Fibroblast of lung (primary cell): Measurements from ENCODE around the gene RAB8B. TPM values are rescaled to one million over a fixed set of nuclear protein-coding genes. Genes with fewer than 3 reads are reported as not detected.

Source experiments
- DNase-seq, 2 donors: peaks; one replicate each; pipeline versions ENCODE4 v3.0.0 to v3.0.0-alpha.2; 2010; ENCODE audit warnings: low read depth in 2 of 2
- H2AFZ ChIP-seq: 2 replicates; pipeline ENCODE4 v1.5.1; 2012; ENCODE audit warnings: low read length, control low read depth, inconsistent platforms
- H3K27ac ChIP-seq: 2 replicates; pipeline ENCODE4 v1.5.1; 2011; ENCODE audit warnings: low read length, control low read depth; ENCODE audit not compliant: insufficient read depth
- H3K27me3 ChIP-seq: 2 replicates; pipeline ENCODE4 v1.5.1; 2011; ENCODE audit warnings: mild to moderate bottlenecking, low read length; ENCODE audit not compliant: control insufficient read depth, insufficient read depth
- H3K36me3 ChIP-seq: 2 replicates; pipeline ENCODE4 v1.5.1; 2011; ENCODE audit warnings: low read length; ENCODE audit not compliant: control insufficient read depth, insufficient read depth
- H3K4me1 ChIP-seq: 2 replicates; pipeline ENCODE4 v1.5.1; 2011; ENCODE audit warnings: low read length; ENCODE audit not compliant: control insufficient read depth, insufficient read depth; ENCODE audit errors: extremely low read depth
- H3K4me2 ChIP-seq: 2 replicates; pipeline ENCODE4 v1.5.1; 2011; ENCODE audit warnings: low read length, control low read depth; ENCODE audit not compliant: insufficient read depth; ENCODE audit errors: extremely low read depth
- H3K4me3 ChIP-seq, 4 experiments: fragments of 200-600 bp in 1 of 4; sonication (generic) in 1 of 4; replicated peaks in 1 of 4; 2 replicates each; pipeline ENCODE4 v1.5.1; 2011 to 2016; ENCODE audit warnings: low read length in 4 of 4, low read depth in 3 of 4, mild to moderate bottlenecking in 3 of 4, control low read depth in 2 of 4, inconsistent platforms in 1 of 4, mixed read lengths in 1 of 4; ENCODE audit not compliant: insufficient read depth in 1 of 4; ENCODE audit errors: control extremely low read depth in 1 of 4
- H3K79me2 ChIP-seq: 2 replicates; pipeline ENCODE4 v1.5.1; 2012; ENCODE audit warnings: mild to moderate bottlenecking, low read length, inconsistent platforms; ENCODE audit not compliant: control insufficient read depth, insufficient read depth
- H3K9ac ChIP-seq: 2 replicates; pipeline ENCODE4 v1.5.1; 2011; ENCODE audit warnings: mild to moderate bottlenecking, low read length, control low read depth; ENCODE audit not compliant: insufficient read depth
- H3K9me3 ChIP-seq: 2 replicates; pipeline ENCODE4 v1.5.1; 2012; ENCODE audit warnings: low read depth, low read length; ENCODE audit not compliant: control insufficient read depth, insufficient read depth
- H4K20me1 ChIP-seq: 2 replicates; pipeline ENCODE4 v1.5.1; 2011; ENCODE audit warnings: low read length; ENCODE audit not compliant: control insufficient read depth, insufficient read depth; ENCODE audit errors: extremely low read depth
- CTCF ChIP-seq, 2 donors: IDR thresholded peaks in 1 of 2; conservative IDR thresholded peaks in 1 of 2; 1 replicate in 1 of 2; 2 replicates in 1 of 2; pipeline ENCODE4 v1.5.1; 2011 to 2012; ENCODE audit warnings: low read length in 2 of 2, control low read depth in 1 of 2, inconsistent platforms in 1 of 2, low read depth in 1 of 2, mild to moderate bottlenecking in 1 of 2
- EZH2 ChIP-seq: IDR thresholded peaks from 2 replicates; pipeline ENCODE4 v1.5.1; 2012; ENCODE audit warnings: low read length, control low read depth, mild to moderate bottlenecking; ENCODE audit errors: missing control alignments
- polyA plus RNA-seq, 2 donors: library from polyadenylated mRNA; depleted of rRNA in 1 of 2; stranded (reverse) in 1 of 2; unstranded in 1 of 2; fragments of >200 nt; gene quantifications; 2 replicates each; pipeline ENCODE4 v1.2.1, GENCODE V29; 2011 to 2012; ENCODE audit warnings: missing spikeins in 1 of 2
- total RNA-seq: library from RNA; depleted of rRNA; stranded (reverse); fragments of >200 nt; gene quantifications from 2 replicates; pipeline ENCODE4 v1.2.1, GENCODE V29; 2014

The RAB8B gene
- total and polyA plus RNA-seq, 2 donors (not counting 1 experiment from before 2014, with no cell fraction given): 107 to 111 TPM

GRCh38 chr15:63172376-63172775 lies 17.0 kb upstream of the RAB8B start:
- Histone ChIP-seq H4K20me1 (no peaks in the 10 kb centered on the region), H3K27me3 (no peaks in the 10 kb centered on the region), H3K4me1 (no peaks in the 10 kb centered on the region), H3K79me2 (no peaks in the 10 kb centered on the region), H3K4me2 (no peak overlapping the region), H2AFZ (no peak overlapping the region), H3K27ac (no peak overlapping the region), H3K9ac (no peak overlapping the region), H3K36me3 (no peaks in the 10 kb centered on the region), H3K9me3 (no peaks in the 10 kb centered on the region), H3K4me3 (no peak overlapping the region)
- TF ChIP-seq CTCF (conservative IDR thresholded peaks at IDR 0.05 in 1 of 2, IDR thresholded peaks at IDR 0.05 in 1 of 2; ENCODE audit: low read depth in 1 of 2, low read length in 2 of 2) (no peak), EZH2 (no peak)
- no peak for DNase-seq

GRCh38 chr15:63172851-63173451 lies 16.5 kb upstream of the RAB8B start:
- TF ChIP-seq EZH2: no peak
- TF ChIP-seq CTCF (conservative IDR thresholded peaks at IDR 0.05 in 1 of 2, IDR thresholded peaks at IDR 0.05 in 1 of 2; ENCODE audit: low read depth in 1 of 2, low read length in 2 of 2): no peak
- Histone ChIP-seq H3K9me3 (no peaks in the 10 kb centered on the region), H3K4me2 (no peak overlapping the region), H3K4me3 (no peak overlapping the region), H3K4me1 (no peaks in the 10 kb centered on the region), H2AFZ (no peak overlapping the region), H4K20me1 (no peaks in the 10 kb centered on the region), H3K9ac (no peak overlapping the region), H3K36me3 (no peaks in the 10 kb centered on the region), H3K79me2 (no peaks in the 10 kb centered on the region), H3K27me3 (no peaks in the 10 kb centered on the region), H3K27ac (no peak overlapping the region)
- no peak for DNase-seq

GRCh38 chr15:63176302-63176701 lies 13.1 kb upstream of the RAB8B start:
- Histone ChIP-seq H3K9me3 (no peaks in the 10 kb centered on the region), H3K4me2 (no peak overlapping the region), H3K27ac (no peak overlapping the region), H3K4me1 (no peaks in the 10 kb centered on the region), H3K36me3 (no peaks in the 10 kb centered on the region), H3K9ac (no peak overlapping the region), H4K20me1 (no peaks in the 10 kb centered on the region), H3K4me3 (no peak overlapping the region), H2AFZ (no peak overlapping the region), H3K27me3 (no peaks in the 10 kb centered on the region), H3K79me2 (no peaks in the 10 kb centered on the region)
- TF ChIP-seq EZH2 (no peak), CTCF (conservative IDR thresholded peaks at IDR 0.05 in 1 of 2, IDR thresholded peaks at IDR 0.05 in 1 of 2; ENCODE audit: low read depth in 1 of 2, low read length in 2 of 2) (no peak)
- peak in 1 of 2 donors; percentile 71 for DNase-seq
